H1 (cell line): ENCODE results near the gene RNF5. TPM values are rescaled to one million over a fixed set of nuclear protein-coding genes. Genes with fewer than 3 reads are reported as not detected.

Experiments
- BACH1 ChIP-seq: IDR thresholded peaks from 2 replicates; pipeline ENCODE4 v1.6.1; 2012; ENCODE audit warnings: low read length, improper control_type of control experiment
- MAX ChIP-seq: IDR thresholded peaks from 2 replicates; pipeline ENCODE4 v1.6.1; 2012; ENCODE audit warnings: inconsistent platforms
- POLR2AphosphoS5 ChIP-seq: IDR thresholded peaks from 2 replicates; pipeline ENCODE4 v1.6.1; 2011; ENCODE audit warnings: low read depth, low read length
- RFX5 ChIP-seq: IDR thresholded peaks from 2 replicates; pipeline ENCODE4 v1.6.1; 2011; ENCODE audit warnings: low read depth, low read length, improper control_type of control experiment, borderline replicate concordance
- SP1 ChIP-seq: IDR thresholded peaks from 2 replicates; pipeline ENCODE4 v1.6.1; 2011; ENCODE audit warnings: low read depth, low read length
- ZNF274 ChIP-seq: IDR thresholded peaks from 2 replicates; pipeline ENCODE4 v1.7.0; 2012; ENCODE audit warnings: low read length, borderline replicate concordance; ENCODE audit errors: extremely low read depth
- polyA plus RNA-seq, 7 experiments: library from polyadenylated mRNA; depleted of rRNA in 3 of 7; stranded (reverse) in 5 of 7; unstranded in 2 of 7; fragments of >200 nt in 5 of 7; fragments of 200-250 nt in 2 of 7; gene quantifications; 1 replicate in 5 of 7; 2 replicates in 1 of 7; 4 replicates in 1 of 7; pipeline versions ENCODE4 v1.2.1 to v1.2.3, GENCODE V29; 2011 to 2013; ENCODE audit warnings: missing spikeins in 2 of 7, mixed read lengths in 2 of 7
- total RNA-seq: library from RNA; stranded (reverse); fragmentation: NEBNext Ultra II Directional; extraction: Animal tissue kit (Norgen Biotek cat#: 25700); gene quantifications from 2 replicates; pipeline ENCODE4 v1.2.1, GENCODE V29; 2021

The RNF5 gene
- total and polyA plus RNA-seq, 2 of the 8 experiments (the other 6 are each of a cell fraction or from before 2014, with no cell fraction given), result 90.0 to 158 TPM

DNA sequence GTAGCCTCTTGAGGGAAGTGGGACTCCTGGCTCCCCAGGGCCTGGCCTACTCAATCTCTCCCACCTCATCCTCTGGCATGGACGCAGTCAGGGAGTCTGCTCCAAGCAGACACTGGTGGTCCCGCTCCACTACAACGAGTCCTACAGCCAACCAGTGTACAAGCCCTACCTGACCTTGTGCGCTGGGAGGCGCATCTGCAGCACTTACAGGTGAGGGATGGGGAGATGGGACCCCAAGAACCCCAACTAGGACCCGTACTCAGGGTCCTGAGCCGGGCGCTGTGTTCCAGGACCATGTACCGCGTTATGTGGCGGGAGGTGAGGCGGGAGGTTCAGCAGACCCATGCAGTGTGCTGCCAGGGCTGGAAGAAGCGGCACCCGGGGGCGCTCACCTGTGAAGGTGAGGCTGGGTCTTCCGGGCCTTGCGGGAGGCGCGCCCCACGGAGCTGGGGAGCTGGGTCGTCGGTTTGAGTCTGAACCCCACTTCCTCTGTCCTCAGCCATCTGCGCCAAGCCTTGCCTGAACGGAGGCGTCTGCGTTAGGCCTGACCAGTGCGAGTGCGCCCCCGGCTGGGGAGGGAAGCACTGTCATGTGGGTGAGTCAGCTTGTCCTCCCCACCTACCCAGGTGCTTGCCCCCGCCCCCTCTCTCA, 11.7 kb upstream of the RNF5 start (continued):
- peak; percentile 59 for TF ChIP-seq MAX
- TF ChIP-seq POLR2AphosphoS5, result peak; percentile 42; the same call in 1 of the 2 replicates
- no peak for TF ChIP-seq RFX5
- TF ChIP-seq ZNF274, result no peak
- TF ChIP-seq BACH1, result peak; percentile 50; the same call in 1 of the 2 replicates
- no peak for TF ChIP-seq SP1
